Occipital lobe (tissue), 2 donors: Measurements from ENCODE around the gene IFT80. TPM values are rescaled to one million over a fixed set of nuclear protein-coding genes. Genes with fewer than 3 reads are reported as not detected.

Experiments used
- DNase-seq: peaks from one replicate; lab custom pipeline; 2025; lab: John Stamatoyannopoulos, UW
- total RNA-seq: library from RNA; depleted of rRNA; stranded (reverse); fragments of >200 nt; gene quantifications from one replicate; pipeline ENCODE4 v1.2.3, GENCODE V29; 2014

IFT80 gene
- total RNA-seq, 1 donor from 2014 or later = 83.8 TPM

- DNase-seq = no peak
Observed at GRCh38 chr3:160400702-160401150, 1.7 kb upstream of the IFT80 start.

- DNase-seq = no peak
Observed at GRCh38 chr3:160400030-160400701, 1.1 kb upstream of the IFT80 start.

GRCh38 chr3:160398820-160399124 lies 253 bp downstream of the IFT80 start:
- DNase-seq = no peak

- no peak for DNase-seq
Observed at GRCh38 chr3:160395297-160395696, 3.7 kb downstream of the IFT80 start.

GRCh38 chr3:160394009-160394392 lies 5.0 kb downstream of the IFT80 start:
- DNase-seq = no peak

- DNase-seq = no peak
Observed at GRCh38 chr3:160393346-160394008, 5.5 kb downstream of the IFT80 start.

GRCh38 chr3:160392798-160393197 lies 6.2 kb downstream of the IFT80 start:
- DNase-seq = no peak

GRCh38 chr3:160390565-160391138 lies 8.4 kb downstream of the IFT80 start:
- DNase-seq = no peak

GRCh38 chr3:160384639-160385318 lies 14.2 kb downstream of the IFT80 start:
- DNase-seq = no peak

GRCh38 chr3:160381470-160381869 lies 17.6 kb downstream of the IFT80 start:
- no peak for DNase-seq

GRCh38 chr3:160379628-160380214 lies 19.3 kb downstream of the IFT80 start:
- no peak for DNase-seq

GRCh38 chr3:160378331-160379109 lies 20.5 kb downstream of the IFT80 start:
- no peak for DNase-seq

GRCh38 chr3:160376681-160377080 lies 22.3 kb downstream of the IFT80 start:
- DNase-seq = no peak

- DNase-seq = no peak
Observed at GRCh38 chr3:160374925-160375324, 24.1 kb downstream of the IFT80 start.

- no peak for DNase-seq
Observed at GRCh38 chr3:160374472-160374871, 24.6 kb downstream of the IFT80 start.

- no peak for DNase-seq
Observed at GRCh38 chr3:160373655-160374054, 25.4 kb downstream of the IFT80 start.

- DNase-seq = no peak
Observed at GRCh38 chr3:160372780-160373179, 26.2 kb downstream of the IFT80 start.

- DNase-seq = no peak
Observed at GRCh38 chr3:160370987-160371857, 27.8 kb downstream of the IFT80 start.

GRCh38 chr3:160369784-160370183 lies 29.2 kb downstream of the IFT80 start:
- DNase-seq = no peak

GRCh38 chr3:160368804-160369203 lies 30.2 kb downstream of the IFT80 start:
- no peak for DNase-seq
